Putamen (tissue), 1 donor: Measurements from ENCODE around the gene LRRC27.
"Not testable (repeated sequence)": the region's sequence is repeated elsewhere in the genome, so short reads cannot be mapped to it uniquely, and the experiment has no call there.

ENCODE experiments used
- DNase-seq: peaks from one replicate; pipeline ENCODE4 v3.0.0-alpha.2; 2016; ENCODE audit warnings: low spot score

Gene LRRC27

GRCh38 chr10:132337854-132338253 lies 5.9 kb downstream of the LRRC27 start:
- not testable (repeated sequence) for DNase-seq

DNA sequence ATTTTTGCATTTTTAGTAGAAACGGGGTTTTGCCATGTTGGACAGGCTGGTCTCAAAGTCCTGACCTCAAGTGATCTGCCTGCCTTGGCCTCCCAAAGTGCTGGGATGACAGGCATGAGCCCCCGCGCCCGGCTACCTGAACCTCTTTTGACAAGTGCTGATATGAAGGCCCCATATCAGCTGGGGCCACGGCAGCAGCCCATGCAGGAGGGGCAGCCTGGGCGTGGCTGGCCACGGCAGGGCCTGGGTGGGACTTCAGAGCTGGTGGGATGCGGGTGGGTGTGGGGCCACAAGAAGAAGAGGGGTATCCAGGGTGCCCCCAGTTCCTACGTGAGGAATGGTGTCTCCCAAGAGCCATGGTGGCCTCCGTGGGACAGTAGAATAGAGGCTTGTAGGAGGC lies 6.9 kb downstream of the LRRC27 start:
- DNase-seq, result no peak

GRCh38 chr10:132339276-132339675 lies 7.3 kb downstream of the LRRC27 start:
- DNase-seq, result no peak

DNA sequence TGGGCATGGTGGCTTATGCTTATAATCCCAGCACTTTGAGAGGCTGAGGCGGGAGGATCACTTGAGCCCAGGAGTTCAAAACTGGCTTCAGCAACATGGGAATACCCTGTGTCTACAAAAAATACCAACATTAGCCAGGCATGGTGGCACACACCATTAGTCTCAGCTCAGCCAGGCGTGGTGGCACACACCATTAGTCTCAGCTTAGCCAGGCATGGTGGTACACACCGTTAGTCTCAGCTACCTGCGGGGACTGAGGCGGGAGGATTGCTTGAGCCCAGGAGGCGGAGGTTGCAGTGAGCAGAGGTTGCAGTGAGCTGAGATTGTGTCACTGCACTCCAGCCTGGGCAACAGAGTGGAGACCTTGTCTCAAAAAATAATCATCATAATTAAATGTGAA lies 9.0 kb downstream of the LRRC27 start:
- DNase-seq, result no peak

- DNase-seq, result no peak
These were observed 9.8 kb downstream of the LRRC27 start for GRCh38 chr10:132341781-132342180.

DNA sequence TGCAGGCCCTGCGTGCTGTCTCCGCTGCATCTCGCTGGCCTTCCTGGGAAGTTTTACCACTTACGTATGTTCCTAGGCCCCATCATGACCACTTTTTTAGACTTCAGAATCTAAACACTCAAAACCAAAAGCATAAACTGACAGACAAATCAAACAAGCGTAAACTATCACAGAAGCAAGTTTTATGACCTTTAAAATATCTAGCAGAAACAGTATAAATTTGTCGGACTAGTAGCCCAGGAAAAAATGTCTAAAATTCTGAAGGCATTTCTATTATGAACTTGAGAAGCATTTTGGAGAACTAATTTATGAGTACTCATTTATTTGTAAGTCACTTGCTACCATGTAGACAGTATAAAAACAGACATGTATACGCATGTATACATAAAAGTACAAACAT lies 10.6 kb downstream of the LRRC27 start:
- no peak for DNase-seq

DNA sequence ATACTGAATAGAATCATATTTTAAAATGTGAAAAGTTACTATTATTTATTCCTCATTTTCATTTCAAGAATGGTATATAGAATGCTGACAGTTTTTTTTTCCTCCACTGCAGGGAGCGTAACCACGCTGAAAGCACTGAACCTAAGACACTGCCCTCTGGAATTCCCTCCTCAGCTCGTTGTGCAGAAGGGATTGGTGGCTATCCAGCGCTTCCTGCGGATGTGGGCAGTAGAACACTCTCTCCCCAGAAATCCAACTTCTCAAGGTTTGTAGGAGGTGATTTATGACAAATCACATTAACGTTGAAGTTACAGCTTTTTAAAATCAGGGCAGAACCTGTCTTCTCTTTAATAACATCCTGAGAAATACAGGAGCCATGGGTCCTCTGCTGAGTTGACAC lies 12.4 kb downstream of the LRRC27 start:
- DNase-seq, result peak; percentile 37

GRCh38 chr10:132345345-132345744 lies 13.4 kb downstream of the LRRC27 start:
- DNase-seq, result no peak

DNA sequence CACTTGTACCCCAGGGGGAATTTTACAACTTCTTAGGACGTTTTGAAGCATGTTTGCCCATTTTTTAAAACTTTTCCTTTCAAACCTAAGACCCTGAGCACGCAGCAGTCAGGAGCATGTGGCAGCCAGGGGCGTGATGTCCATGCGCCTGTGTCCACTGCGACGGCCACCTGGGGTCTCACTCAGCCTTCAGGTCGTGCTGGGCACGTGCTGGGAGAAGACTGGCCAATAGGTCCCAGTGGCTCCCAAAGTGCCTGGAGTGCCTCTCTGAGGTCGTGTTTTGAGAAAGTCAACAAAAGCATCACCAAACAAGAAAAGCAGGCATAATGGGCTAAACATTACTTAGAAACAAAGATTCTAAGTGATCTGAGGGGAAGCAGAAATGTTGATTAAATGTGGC lies 14.8 kb downstream of the LRRC27 start:
- DNase-seq, result no peak

- no peak for DNase-seq
These were observed 15.4 kb downstream of the LRRC27 start for GRCh38 chr10:132347211-132347930.

DNA sequence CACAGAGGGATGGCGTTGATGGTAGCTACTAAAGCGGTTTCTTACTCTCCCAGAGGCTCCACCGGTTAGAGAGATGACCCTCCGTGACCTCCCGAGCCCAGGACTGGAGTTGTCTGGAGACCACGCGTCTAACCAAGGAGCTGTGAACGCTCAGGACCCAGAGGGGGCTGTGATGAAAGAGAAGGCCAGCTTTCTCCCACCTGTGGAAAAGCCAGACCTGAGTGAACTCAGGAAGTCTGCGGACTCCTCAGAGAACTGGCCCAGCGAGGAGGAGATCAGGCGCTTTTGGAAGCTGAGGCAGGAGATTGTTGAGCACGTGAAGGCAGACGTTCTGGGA lies 15.9 kb downstream of the LRRC27 start:
- no peak for DNase-seq

GRCh38 chr10:132349766-132350165 lies 17.8 kb downstream of the LRRC27 start:
- DNase-seq, result no peak

DNA sequence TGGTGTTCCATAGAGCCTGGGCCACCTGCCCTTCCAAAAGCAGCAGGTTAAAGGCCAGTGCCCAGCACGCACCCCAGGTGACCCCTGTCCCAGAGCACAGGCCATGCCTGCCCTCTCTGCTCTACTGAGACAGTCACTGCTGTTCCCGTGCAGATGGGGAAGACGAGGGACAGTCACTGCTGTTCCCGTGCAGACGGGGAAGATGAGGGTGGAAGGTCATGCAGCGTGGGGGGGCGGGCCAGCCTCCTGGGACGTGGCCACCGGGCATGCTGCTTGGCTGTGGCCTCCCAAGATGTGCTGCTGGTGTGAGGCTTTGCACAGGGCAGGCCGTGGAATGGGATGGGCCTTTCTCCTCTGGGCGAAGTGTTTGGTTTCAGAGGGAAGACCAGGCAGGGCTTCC lies 18.4 kb downstream of the LRRC27 start:
- DNase-seq, result no peak

DNA sequence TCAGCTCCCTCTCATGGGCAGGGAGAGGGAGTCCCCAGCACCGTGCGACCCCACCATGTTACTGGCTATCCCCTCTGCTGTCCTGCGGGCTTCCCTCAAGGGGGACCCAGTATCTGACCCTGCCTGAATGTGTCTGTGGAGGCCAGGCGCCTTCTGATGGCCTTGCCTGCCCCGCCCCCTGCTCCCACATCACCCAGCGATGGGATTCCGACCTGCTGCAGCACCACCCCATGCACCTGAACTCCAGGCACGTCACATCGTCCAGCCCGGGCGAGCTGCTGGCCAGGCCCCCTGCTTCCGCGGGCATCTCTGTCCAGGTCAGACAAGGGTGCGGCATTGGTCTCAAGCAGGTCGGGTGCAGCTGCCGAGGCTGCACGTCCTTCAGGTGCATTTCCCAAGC lies 19.0 kb downstream of the LRRC27 start:
- DNase-seq, result no peak

DNA sequence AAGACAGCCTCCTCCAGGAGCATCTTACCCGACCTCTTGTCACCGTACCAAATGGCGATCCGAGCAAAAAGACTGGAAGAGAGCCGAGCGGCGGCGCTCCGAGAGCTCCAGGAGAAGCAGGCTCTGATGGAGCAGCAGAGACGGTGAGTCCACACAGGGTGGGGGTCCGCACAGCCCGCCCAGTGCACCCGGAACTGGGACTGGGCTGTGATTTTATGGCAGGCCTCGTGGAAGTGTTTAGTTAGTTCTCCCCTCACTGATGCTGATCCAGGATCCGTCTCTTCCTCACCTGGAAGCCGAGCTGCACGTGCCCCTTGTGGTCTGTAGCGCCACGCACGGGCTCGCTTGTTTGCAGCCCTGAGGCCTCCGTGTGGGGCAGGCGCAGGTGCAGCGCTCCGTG lies 19.6 kb downstream of the LRRC27 start:
- DNase-seq, result no peak

DNA sequence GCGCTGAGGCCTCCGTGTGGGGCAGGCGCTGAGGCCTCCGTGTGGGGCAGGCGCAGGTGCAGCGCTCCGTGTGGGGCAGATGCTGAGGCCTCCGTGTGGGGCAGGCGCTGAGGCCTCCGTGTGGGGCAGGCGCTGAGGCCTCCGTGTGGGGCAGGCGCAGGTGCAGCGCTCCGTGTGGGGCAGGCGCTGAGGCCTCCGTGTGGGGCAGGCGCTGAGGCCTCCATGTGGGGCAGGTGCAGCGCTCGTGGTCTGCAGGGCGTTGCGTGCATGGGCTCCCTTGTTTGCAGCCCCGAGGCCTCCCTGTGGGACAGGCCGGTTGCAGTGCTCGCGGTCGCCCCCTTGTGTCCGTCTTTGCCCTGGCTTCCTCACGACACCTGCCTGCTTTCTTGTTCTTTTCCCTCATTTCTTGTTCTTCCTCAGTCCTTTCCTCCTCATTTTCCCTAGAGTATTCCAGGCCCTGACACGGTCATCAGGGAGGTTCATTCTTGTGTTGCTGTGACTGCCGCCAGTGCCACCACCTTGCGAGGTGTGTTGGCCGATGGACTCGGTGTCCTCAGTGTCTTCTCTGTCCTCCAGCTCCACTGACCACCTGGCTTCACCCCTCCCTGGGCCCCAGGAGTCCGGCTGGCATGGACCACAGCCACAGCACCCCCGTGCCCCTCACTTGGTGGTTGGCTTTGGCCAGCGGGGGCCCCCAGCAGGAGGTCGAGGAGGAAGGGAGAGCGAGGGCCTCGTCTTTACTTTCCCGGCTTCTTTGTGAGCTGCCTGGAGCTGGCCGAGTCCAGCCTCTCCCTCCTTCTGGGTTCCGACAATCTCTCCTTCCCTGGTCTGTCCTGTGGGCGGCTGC lies 20.7 kb downstream of the LRRC27 start:
- not testable (repeated sequence) for DNase-seq

DNA sequence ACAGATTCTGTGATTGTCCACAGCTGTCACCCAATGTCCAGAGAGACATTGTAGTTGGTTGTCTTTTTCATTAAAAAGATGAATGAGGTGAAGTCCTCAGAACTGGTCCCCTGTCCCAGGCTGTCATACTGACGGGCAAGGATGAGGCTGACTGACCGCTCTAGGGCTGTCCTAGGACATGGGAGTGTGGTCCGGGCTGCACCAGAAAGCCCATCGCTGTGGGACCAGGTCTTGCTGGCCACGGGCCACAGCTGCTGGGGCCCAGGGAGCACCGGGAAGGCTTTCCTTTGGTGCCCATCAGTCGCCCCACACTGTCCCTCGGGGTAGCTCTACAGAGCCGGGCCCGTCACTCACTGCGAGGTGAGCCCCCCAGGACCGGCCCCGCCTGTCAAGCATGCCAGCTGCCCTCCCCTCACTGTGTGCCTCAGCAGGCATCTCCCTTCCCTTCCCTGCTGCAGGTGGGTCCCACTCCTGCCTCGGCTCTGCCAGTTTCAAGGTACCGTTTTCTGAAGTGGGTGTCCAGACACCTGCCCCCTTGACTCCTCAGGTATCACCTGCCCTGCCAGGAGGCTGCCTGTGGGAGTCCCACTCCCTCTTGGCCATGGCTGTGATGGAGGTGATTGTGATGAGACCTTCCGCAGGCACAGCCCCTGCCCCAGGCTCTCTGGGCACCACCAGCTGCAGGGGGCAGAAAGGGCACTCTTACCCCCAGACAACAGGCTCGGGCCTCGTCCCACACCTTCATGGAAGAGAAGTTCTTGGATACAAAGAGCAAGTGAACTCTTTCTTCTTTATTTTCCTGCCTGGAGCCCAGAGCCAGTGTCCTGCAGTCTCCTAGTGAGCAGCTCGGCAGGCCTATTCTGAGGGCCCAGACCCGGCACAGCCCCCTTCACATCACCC lies 21.7 kb downstream of the LRRC27 start:
- no peak for DNase-seq

DNA sequence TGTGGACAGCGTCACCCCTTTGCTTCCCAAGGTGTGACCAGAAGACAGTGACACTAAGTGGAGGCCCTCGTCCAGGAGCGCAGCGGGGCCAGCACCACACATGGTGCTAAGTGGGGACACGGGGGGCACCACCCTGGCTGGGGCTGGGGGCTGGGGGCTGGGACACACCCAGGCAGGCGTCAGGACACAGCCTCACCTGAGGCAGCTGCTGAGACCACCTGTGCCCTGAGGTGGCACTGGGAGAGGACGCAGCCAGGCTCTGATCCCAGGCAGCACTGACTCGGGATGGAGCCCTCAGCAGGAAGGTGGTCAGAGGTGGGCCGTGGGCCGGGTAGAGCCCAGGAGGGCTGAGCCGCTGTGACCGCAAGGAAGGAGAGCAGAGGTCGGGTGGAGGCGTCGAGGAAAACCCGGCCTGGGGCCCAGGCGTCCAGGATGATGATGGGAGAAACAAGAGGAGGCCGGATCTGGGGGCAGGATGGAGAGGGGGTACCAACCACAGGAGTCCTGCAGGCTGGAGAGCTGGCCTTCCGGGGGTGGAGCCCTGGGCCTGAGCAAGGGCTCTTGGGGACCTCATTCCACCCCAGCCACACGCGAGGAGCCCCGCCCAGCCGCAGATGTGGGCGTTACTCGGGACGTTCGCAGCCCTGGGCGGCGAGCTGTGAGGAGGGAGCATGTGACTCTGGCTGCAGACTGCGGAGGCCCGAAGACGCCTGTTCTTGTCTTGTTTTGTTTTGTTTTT lies 22.5 kb downstream of the LRRC27 start:
- DNase-seq, result no peak

DNA sequence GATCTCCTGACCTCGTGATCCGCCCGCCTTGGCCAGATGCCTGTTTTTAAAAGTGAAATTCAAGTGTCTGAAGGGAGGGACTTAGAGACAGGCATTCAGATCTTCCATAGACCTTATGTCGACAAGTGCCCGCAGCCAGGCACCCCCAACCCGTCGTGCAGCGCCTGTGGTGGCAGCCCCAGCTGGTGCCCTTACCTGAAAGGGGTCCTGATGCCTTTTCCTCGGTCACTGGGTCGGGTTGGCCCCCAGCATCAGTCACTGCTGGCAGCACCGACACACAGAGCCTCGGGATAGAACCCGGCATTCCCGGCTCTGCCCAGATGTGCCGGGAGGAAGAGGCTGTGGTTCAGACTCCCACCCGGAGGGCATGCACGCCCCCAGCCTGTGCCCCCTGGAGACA lies 23.3 kb downstream of the LRRC27 start:
- no peak for DNase-seq

GRCh38 chr10:132355754-132356153 lies 23.8 kb downstream of the LRRC27 start:
- DNase-seq, result no peak

DNA sequence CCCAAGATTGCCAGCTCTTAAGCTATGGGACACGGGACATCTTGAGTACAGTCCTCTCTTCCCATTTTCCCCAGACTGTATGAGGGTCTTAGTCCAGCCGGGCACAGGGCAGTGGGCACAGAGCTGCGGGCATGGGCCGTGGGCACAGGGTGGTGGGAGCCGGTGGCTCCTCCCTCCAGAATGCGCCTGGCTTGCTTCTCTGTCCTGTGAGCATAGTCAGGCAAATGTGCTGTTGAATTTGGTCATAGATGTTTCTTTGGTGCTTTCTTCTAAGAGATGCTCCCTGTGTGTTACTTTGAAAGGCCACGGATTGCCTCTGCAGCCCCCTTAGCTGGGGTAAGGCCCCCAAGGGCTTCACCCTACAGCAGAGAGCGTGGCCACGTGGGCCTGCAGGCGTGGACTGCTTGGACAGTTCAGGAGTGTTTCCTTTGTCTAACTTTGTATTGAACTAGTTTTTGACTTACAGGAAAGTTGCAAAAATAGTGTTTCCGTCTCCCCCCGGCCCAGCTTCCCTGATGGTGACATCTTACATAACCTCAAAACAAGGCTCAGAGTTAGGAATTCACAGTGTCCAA lies 24.7 kb downstream of the LRRC27 start:
- DNase-seq, result no peak
